ENCODE data around the gene LIPC.
A peak's percentile ranks its signal among the peaks of the same experiment; 100 is the strongest.
"Not testable (repeated sequence)": the region's sequence is repeated elsewhere in the genome, so short reads cannot be mapped to it uniquely, and the experiment has no call there.

Gene LIPC

GRCh38 chr15:58593870-58594269 is 162.1 kb downstream of the LIPC start:
- no peak for DNase-seq

DNA sequence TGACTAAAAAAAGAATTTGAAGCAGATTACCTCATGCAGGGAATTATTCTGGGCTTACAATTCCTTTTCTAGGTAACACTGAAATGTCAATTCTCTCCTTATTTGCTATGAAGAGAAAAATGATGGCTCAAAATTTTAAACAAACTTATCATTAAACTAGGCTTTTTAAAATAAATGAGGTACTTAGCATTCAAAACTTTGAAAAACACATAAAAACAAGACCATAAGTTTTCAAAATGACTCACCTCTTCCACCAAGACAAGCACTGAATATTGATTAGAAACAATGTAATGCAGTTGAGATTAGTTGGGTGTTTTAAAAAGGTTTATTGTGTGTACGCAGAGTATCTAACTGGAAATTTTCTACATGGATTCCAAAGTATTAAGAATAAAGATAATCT is 163.1 kb downstream of the LIPC start:
- DNase-seq: no peak

- no peak for DNase-seq
These were observed 163.9 kb downstream of the LIPC start for GRCh38 chr15:58595516-58596263.

GRCh38 chr15:58597943-58598828 is 166.4 kb downstream of the LIPC start:
- no peak for DNase-seq

GRCh38 chr15:58598829-58599210 is 167.0 kb downstream of the LIPC start:
- no peak for DNase-seq

DNA sequence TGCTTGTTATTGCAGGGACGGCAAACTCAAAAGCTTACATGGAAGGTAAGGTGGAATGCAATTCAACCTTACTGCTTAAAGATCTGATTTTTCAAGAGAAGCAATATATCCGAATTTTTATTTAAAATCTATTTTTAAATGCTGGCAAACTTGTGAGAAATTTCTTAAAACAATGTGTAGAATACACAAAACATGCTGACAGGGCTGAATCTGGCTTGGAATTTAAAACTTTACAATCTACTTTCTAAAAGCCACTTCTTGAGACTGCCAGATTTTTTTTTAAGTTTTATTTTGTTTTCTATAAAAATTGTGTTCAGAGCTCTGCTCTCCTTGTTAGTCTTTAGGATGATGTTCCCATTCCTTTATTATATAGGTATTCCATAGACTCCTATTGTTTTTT is 171.0 kb downstream of the LIPC start:
- no peak for DNase-seq

DNA sequence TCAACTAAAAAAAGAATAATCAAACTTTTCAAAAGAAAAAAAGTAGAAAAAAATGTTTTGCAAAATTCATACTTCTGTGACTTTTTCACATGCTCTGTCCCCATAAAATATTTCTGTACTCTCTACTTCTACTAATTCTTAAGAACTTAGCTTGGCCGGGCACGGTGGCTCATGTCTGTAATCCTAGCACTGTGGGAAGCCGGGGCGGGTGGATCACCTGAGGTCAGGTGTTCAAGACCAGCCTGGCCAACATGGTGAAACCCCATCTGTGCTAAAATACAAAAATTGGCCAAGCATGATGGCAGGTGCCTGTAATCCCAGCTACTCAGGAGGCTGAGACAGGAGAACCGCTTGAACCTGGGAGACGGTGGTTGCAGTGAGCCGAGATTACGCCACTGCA is 172.1 kb downstream of the LIPC start:
- DNase-seq: not testable (repeated sequence)

DNA sequence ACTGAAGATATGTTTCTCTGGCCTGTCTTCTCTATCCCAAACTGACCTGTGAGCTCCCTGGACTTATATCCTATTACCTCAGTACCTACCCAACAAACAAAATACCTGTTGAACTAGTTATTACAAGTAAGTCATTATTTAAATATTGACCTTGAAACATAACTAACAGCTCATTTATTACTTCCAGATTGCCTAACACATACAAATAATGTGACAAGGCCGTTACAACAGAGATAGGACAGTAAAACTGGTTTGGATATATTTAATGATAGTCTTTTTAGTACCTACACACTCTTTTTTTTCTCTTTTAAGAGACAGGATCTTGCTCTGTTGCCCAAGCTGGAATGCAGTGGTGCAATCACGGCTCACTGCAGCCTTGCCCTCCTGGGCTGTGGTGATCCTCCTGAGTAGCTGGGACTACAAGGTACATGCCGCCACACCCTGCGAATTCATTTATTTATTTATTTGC is 172.7 kb downstream of the LIPC start:
- DNase-seq: no peak

- no peak for DNase-seq
These were observed 174.2 kb downstream of the LIPC start for GRCh38 chr15:58605931-58606530.

DNA sequence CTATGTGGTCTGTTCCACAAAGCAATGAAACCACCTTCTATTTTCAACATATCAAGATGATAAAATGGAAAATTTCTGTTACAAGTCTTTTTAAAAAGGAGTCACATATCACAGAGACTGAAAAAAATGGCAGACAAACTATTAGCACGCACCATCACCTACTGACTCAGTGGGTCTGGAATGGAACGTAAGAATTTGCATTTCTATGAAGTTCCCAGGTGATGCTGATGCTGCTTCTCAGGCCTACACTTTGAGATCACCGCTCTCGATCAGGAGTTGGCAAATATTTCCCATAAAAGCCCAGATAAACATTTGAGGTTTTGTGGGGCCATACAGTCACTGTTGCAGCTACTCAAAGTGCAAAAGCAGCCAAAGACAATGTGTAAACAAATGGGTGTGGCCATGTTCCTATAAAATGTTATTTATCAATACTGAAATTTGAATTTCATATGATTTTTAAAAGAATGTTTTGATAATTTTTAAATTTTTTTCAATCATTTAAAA is 174.8 kb downstream of the LIPC start:
- DNase-seq: no peak

- DNase-seq: peak; percentile 19
These were observed 176.4 kb downstream of the LIPC start for GRCh38 chr15:58608129-58608590.

GRCh38 chr15:58608711-58609110 is 176.9 kb downstream of the LIPC start:
- no peak for DNase-seq

- no peak for DNase-seq
These were observed 180.2 kb downstream of the LIPC start for GRCh38 chr15:58611731-58612676.

GRCh38 chr15:58616171-58616570 is 184.4 kb downstream of the LIPC start:
- DNase-seq: no peak
